CD4-positive, alpha-beta T cell treated with Interferon gamma for 1 hour (primary cell): ENCODE measurements around the gene SLC48A1.

Experiments used
- DNase-seq: peaks from one replicate; pipeline ENCODE4 v3.0.0-alpha.2; 2020

The SLC48A1 gene

DNA sequence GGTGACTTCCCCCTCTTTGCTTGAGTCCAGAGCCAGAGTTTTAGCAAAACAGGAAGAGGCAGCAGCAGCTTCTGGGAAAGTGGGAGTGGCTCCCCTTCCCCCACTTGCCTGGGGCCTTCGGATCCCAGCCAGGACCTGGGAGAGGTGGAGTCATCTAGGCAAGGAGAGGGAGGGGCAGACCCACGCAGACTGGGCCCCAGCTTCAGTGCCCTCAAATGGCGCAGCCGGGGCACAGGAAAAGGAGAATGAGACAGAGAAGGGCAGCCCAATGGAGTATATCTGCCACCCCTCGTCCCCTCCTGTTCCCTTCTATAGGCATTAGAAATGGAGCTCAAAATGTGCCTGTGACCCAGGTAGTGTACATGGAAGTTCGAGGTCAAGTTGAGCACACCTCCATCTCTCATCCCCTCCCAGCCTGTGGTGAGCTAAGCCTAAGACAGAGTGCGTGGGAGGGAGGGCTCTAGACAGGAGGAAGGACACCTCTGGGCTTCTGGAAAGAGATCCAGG lies 56.0 kb downstream of the SLC48A1 start:
- DNase-seq: no peak

DNA sequence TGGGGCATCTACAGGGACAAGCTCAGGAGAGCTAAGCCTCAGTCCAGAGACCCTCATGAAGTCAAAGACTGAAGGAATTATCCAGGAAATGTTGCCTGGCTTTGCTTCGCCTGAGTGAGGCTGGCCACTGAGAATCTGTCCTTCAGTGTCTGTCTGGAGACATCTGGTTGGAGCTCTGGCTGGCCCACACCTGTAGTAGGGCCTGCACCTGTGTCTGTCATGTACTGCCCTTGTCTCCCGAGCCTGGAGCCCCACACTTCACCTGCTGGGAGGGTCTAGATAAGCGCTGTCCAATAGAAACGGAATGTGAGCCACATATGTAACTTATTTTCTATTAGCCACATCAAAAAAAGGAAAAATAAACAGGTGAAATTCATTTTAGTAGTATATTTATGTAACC lies 56.5 kb downstream of the SLC48A1 start:
- DNase-seq: no peak
